Measurements from ENCODE around the gene PSTPIP1. TPM values are rescaled to one million over a fixed set of nuclear protein-coding genes. Genes with fewer than 3 reads are reported as not detected.

Gene PSTPIP1
- total RNA-seq, 4 donors from 2014 or later = 0.57 to 9.9 (median 5.3) TPM

DNA sequence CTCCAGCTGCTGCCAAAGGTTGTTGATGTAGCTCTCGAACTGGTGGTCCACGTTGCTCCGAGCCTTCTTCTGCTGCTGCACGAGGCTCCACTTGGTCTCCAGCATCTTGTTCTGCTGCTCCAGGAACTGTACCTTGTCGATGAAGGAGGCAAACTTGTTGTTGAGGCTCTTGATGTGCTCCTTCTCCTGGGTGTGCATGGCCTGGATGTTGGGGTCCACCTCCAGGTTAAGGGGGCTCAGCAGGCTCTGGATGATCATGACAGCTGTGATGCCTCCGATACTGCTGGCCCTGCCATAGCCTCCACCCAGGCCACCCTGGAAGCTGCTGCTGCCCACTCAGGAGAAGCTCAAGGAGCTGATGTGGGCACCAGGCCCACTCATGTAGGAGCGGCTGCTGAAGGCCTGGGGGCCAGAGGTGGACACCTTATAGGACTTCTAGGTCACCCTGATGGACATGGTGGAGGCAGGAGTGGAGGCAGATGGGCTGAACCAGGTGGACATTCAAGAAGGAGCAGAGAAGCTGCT lies 14.9 kb upstream of the PSTPIP1 start:
- intact Hi-C loops (cut with DNase I) = no loop called here
- Histone ChIP-seq H3K27me3 (peaks cover 0 to 7% (median 0%) of the 10 kb centered on the region in 4 donors), H3K36me3 (no peaks in the 10 kb centered on the region), H3K4me3 (no peak overlapping the region), H3K27ac (no peak overlapping the region), H3K4me1 (no peaks in the 10 kb centered on the region), H3K9me3 (no peaks in the 10 kb centered on the region)
- WGBS, 2 donors = 72 to 77% methylated on average over 3 to 4 of the region's 7 CpGs
- TF ChIP-seq, protein P1, sequence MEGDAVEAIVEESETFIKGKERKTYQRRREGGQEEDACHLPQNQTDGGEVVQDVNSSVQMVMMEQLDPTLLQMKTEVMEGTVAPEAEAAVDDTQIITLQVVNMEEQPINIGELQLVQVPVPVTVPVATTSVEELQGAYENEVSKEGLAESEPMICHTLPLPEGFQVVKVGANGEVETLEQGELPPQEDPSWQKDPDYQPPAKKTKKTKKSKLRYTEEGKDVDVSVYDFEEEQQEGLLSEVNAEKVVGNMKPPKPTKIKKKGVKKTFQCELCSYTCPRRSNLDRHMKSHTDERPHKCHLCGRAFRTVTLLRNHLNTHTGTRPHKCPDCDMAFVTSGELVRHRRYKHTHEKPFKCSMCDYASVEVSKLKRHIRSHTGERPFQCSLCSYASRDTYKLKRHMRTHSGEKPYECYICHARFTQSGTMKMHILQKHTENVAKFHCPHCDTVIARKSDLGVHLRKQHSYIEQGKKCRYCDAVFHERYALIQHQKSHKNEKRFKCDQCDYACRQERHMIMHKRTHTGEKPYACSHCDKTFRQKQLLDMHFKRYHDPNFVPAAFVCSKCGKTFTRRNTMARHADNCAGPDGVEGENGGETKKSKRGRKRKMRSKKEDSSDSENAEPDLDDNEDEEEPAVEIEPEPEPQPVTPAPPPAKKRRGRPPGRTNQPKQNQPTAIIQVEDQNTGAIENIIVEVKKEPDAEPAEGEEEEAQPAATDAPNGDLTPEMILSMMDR (IDR thresholded peaks at IDR 0.05) = no peak
- TF ChIP-seq POLR2A (IDR thresholded peaks at IDR 0.05) = no peak
- no peak for DNase-seq

DNA sequence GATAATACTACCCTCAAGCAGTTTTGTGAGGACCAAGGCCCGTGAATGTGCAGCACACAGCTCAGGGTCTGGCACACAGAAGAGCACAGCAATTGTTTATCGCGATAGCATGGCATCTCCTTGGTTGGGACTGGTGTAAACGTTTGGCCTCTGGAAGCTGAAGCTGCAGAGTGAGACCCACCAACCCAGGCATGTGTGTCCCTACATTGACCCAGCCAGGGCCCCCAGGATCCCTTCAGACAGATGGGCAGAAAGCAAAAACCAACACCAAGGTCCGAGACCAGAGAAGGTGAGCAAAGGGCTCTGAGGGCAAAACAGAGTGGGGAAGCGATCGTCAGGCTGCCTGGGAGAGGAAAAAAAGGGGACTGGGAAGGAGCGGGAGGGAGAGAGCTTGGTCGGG lies 12.6 kb upstream of the PSTPIP1 start:
- no peak for DNase-seq
- H3K4me1 ChIP-seq = no peaks in the 10 kb centered on the region
- WGBS, 2 donors = 83 to 92% methylated on average over 5 to 9 of the region's 9 CpGs

DNA sequence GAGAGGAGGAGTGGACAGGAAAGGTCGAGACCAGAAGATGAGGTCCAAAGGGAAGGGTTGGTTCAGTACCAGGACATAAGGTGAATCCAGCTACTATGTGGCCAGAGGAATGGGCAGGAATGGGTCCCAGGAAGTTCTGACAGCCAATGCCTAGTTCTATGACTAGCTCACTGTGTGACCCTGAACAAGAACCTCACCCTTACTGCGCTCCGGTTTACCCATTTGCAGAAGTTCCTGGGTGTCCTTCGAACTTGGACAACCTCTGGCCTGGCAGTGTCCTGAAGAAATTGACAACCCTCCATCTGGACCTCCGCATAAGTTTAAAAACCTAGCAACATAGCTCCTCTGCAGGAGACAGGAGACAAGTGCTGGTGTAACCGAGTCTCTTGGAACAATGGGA lies 12.2 kb upstream of the PSTPIP1 start:
- H3K9me3 ChIP-seq = no peaks in the 10 kb centered on the region
- H3K36me3 ChIP-seq = no peaks in the 10 kb centered on the region
- peaks cover 0 to 7% (median 0%) of the 10 kb centered on the region in 4 donors for H3K27me3 ChIP-seq
- H3K27ac ChIP-seq = no peak overlapping the region
- no peak for DNase-seq
- TF ChIP-seq, protein P1 (IDR thresholded peaks at IDR 0.05) = no peak
- no peak for TF ChIP-seq POLR2A (IDR thresholded peaks at IDR 0.05)
- no peak overlapping the region for H3K4me3 ChIP-seq
- intact Hi-C loops (cut with DNase I) = no loop called here
- H3K4me1 ChIP-seq = peaks cover 0 to 4% (median 0%) of the 10 kb centered on the region in 3 donors
- 76 to 85% methylated on average over 3 to 5 of the region's 6 CpGs for WGBS, 2 donors

More for the DNA sequence above, 12.6 kb upstream of the PSTPIP1 start:
- TF ChIP-seq POLR2A (IDR thresholded peaks at IDR 0.05) = no peak
- TF ChIP-seq, protein P1 (IDR thresholded peaks at IDR 0.05) = no peak
- no peaks in the 10 kb centered on the region for H3K9me3 ChIP-seq
- H3K4me3 ChIP-seq = no peak overlapping the region
- H3K27ac ChIP-seq = no peak overlapping the region
- H3K36me3 ChIP-seq = no peaks in the 10 kb centered on the region
- intact Hi-C loops (cut with DNase I) = no loop called here
- peaks cover 0 to 7% (median 0%) of the 10 kb centered on the region in 4 donors for H3K27me3 ChIP-seq

DNA sequence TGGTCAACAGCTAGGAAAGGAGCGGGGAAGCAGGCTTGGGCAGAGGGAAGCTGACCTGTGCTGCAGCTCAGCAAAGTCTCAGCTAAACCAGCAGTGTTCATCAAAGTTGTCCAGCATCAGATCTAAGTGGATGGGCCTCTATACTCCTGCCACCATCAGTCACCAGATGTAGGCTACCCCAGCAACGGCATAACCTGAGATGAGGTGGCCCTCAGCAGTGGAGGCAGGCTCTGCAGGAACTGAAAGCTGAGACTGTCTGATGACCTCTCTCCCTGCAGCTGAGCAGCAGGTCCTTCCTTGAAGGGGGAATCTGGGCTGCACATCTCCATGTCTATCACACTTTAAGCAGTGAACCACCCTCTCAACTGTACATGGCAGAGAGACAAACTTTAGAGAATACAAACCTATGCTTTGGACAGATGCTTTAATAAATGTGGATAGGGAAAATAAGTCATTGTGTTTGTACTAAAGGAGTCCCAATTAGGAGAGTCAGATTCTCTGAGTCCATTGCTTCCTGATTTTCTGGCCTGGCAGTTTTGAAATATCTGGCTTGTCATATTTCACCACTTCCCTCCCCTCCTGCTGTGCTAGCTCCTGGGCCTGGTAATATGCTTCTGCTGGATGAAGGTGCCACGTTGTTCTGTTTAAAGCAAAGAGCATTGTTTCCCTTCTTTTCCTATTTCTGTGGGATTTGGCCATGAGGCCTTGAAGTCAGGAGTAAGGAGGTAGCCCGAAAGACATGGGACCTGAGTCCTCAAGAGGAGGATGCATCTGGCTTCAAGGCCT lies 11.1 kb upstream of the PSTPIP1 start:
- intact Hi-C loops (cut with DNase I) = no loop called here
- H3K27ac ChIP-seq = peak overlapping the region in 2 of 4 donors; percentile 44 to 48
- H3K9me3 ChIP-seq = no peaks in the 10 kb centered on the region
- no peaks in the 10 kb centered on the region for H3K36me3 ChIP-seq
- H3K4me3 ChIP-seq = no peak overlapping the region
- no peak for TF ChIP-seq POLR2A (IDR thresholded peaks at IDR 0.05)
- TF ChIP-seq, protein P1 (IDR thresholded peaks at IDR 0.05) = no peak
- DNase-seq = no peak
- WGBS, 2 donors = 65 to 100% methylated on average over 2 to 4 of the region's 4 CpGs
- peaks cover 0 to 13% (median 5%) of the 10 kb centered on the region in 3 donors for H3K4me1 ChIP-seq
- H3K27me3 ChIP-seq = peaks cover 0 to 6% (median 0%) of the 10 kb centered on the region in 4 donors

DNA sequence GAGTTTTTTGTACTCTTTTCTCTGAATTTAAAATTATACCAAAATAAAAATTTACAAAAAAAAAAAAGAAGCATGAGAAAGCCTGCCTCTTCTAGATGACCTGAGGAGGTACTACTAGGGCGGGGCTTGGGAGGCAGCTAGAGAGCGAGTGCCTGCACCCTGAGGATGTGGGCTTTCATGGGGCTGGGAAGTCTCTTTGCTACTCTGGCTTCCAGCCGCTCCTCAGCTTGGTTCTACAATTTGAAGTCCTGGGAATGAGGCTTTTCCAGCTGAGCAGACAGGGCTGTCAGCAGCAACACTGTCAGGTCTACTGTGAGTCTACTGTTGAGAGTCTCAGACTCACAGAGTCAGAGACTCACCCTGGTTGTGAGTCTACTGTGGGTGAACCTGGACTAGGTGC lies 8.2 kb upstream of the PSTPIP1 start:
- DNase-seq = no peak
- 77 to 87% methylated on average over 3 of the region's 3 CpGs for WGBS, 2 donors
- intact Hi-C loops (cut with DNase I) = no loop called here
- Histone ChIP-seq H3K4me3 (no peak overlapping the region), H3K27me3 (no peaks in the 10 kb centered on the region), H3K4me1 (peaks cover 0 to 18% (median 6%) of the 10 kb centered on the region in 3 donors), H3K9me3 (no peaks in the 10 kb centered on the region), H3K27ac (no peak overlapping the region), H3K36me3 (no peaks in the 10 kb centered on the region)
- TF ChIP-seq POLR2A (IDR thresholded peaks at IDR 0.05) = no peak
- TF ChIP-seq, protein P1 (IDR thresholded peaks at IDR 0.05) = no peak

All from esophagus squamous epithelium (tissue), 5 donors.